Measurements from ENCODE around the gene RNF180. TPM values are rescaled to one million over a fixed set of nuclear protein-coding genes. Genes with fewer than 3 reads are reported as not detected.

Gene RNF180
- total and polyA plus RNA-seq, 2 of the 13 experiments (the other 11 are each of a cell fraction or from before 2014, with no cell fraction given): 0.20 TPM; not detected in 1

GRCh38 chr5:64147379-64147778 is 18.3 kb upstream of the RNF180 start (continued):
- no peak for TF ChIP-seq KDM2A (CRISPR knock-in tag; IDR thresholded peaks at IDR 0.05; ENCODE audit: borderline replicate concordance, low read depth)

- H3K27me3 ChIP-seq (ENCODE audit: control insufficient read depth in 1 of 2, insufficient read depth in 2 of 2, low read length in 2 of 2): no peaks in the 10 kb centered on the region
- no peaks in the 10 kb centered on the region for H3K9me3 ChIP-seq (ENCODE audit: low read length)
- TF ChIP-seq XRCC5 (optimal IDR thresholded peaks at IDR 0.05; ENCODE audit: low read length) (peak; percentile 37), STAG1 (CRISPR knock-in tag; IDR thresholded peaks at IDR 0.05) (peak; percentile 77), MAFF (IDR thresholded peaks at IDR 0.05; ENCODE audit: low read depth, low read length) (peak; percentile 98), NR2F1 (CRISPR knock-in tag; IDR thresholded peaks at IDR 0.05) (no peak), CAMTA2 (CRISPR knock-in tag; IDR thresholded peaks at IDR 0.05; ENCODE audit: borderline replicate concordance) (no peak), MAFK (conservative IDR thresholded peaks at IDR 0.05 in 1 of 2, IDR thresholded peaks at IDR 0.05 in 1 of 2; ENCODE audit: low read length in 2 of 2) (peak; percentile 98 to 99), ESRRA (CRISPR knock-in tag; IDR thresholded peaks at IDR 0.05; ENCODE audit: low read depth) (no peak), ZNF816 (CRISPR knock-in tag; IDR thresholded peaks at IDR 0.05; ENCODE audit: borderline replicate concordance) (no peak), RFX5 (IDR thresholded peaks at IDR 0.05; ENCODE audit: low read depth, low read length) (no peak), CTCF (CRISPR knock-in tag; IDR thresholded peaks at IDR 0.05) (peak; percentile 79), MAFG (CRISPR knock-in tag; IDR thresholded peaks at IDR 0.05) (peak; percentile 93), RBM22 (optimal IDR thresholded peaks at IDR 0.05; ENCODE audit: low read length) (no peak), RAD21 (CRISPR knock-in tag; IDR thresholded peaks at IDR 0.05) (peak; percentile 56; the same call in 1 of the 2 replicates)
- 1% methylated on average over 7 of the region's 7 CpGs for WGBS (ENCODE audit: low lambda C conversion rate)
- DNase-seq (ENCODE audit: low spot score) (peak; percentile 7), ATAC-seq (peak; percentile 80), FAIRE-seq (no peak)
- no peak overlapping the region for H3K4me3 ChIP-seq (replicated peaks in 1 of 3; ENCODE audit: insufficient read depth in 1 of 3, low read depth in 2 of 3, low read length in 3 of 3)
- H3K27ac ChIP-seq (ENCODE audit: extremely low read length, insufficient read depth, low read length): no peak overlapping the region
- intact Hi-C loops (cut with micrococcal nuclease; ENCODE audit: unreplicated experiment): loop anchor here (1.0 to 5.0 kb wide), 2 partner anchors 60 to 464 kb away; no protein-coding TSS in a partner anchor
- H3K4me2 ChIP-seq (ENCODE audit: low read depth, low read length): no peak overlapping the region
- no peak overlapping the region for H3K9ac ChIP-seq (ENCODE audit: insufficient read depth, low read depth, low read length)
- ChIA-PET CTCF (ENCODE audit: low intra/inter-chr PET ratio, low total read pairs) (interaction anchor here (1.4 to 1.8 kb wide), 2 partner anchors 60 to 464 kb away, joined by 7 to 9 read pairs; no protein-coding TSS in a partner anchor), POLR2A (no interaction called here)
- H2AFZ ChIP-seq (ENCODE audit: low read length): no peak overlapping the region
- no peaks in the 10 kb centered on the region for H3K4me1 ChIP-seq (ENCODE audit: insufficient read depth, low read length)
- H3K79me2 ChIP-seq (ENCODE audit: insufficient read depth, low read length): no peaks in the 10 kb centered on the region
- no peaks in the 10 kb centered on the region for H3K36me3 ChIP-seq (replicated peaks in 1 of 2; ENCODE audit: control insufficient read depth in 1 of 2, insufficient read depth in 2 of 2, low read length in 2 of 2)
- in situ Hi-C loops (cut with HindIII; ENCODE audit: extremely low pct_ligation_motif_present, low pct_unique_long_range_greater_than_20kb): no loop called here
- H4K20me1 ChIP-seq (ENCODE audit: insufficient read depth, low read length): no peaks in the 10 kb centered on the region
- no TSS peak for BruUV-seq (replicated peaks)
Observed at GRCh38 chr5:64147849-64148441, 17.7 kb upstream of the RNF180 start.

Data from HepG2 (cell line).